K562 (cell line): Measurements from ENCODE around the gene RHEX. TPM values are rescaled to one million over a fixed set of nuclear protein-coding genes. Genes with fewer than 3 reads are reported as not detected.

Source experiments
- ARID2 ChIP-seq: fragments of 450-650 bp; IDR thresholded peaks from 2 replicates; pipeline ENCODE4 v1.6.1; 2017; ENCODE audit warnings: antibody characterized with exemption, mild to moderate bottlenecking
- CHD4 ChIP-seq: fragments of 200-600 bp; sonication (generic); IDR thresholded peaks from 3 replicates; pipeline ENCODE4 v1.6.1; 2012; ENCODE audit warnings: low read depth, mild to moderate bottlenecking, mixed read lengths, low read length, inconsistent platforms; ENCODE audit not compliant: insufficient read depth, insufficient replicate concordance, poor library complexity, severe bottlenecking
- CREBBP ChIP-seq: IDR thresholded peaks from one replicate; pipeline ENCODE4 v1.6.1; 2012; ENCODE audit warnings: low read depth, mild to moderate bottlenecking, control low read depth, inconsistent platforms, low read length
- E2F4 ChIP-seq: sonication (generic); formaldehyde crosslinking; IDR thresholded peaks from 2 replicates; pipeline ENCODE4 v1.8.0; 2022; ENCODE audit warnings: mild to moderate bottlenecking, low read depth, missing genetic modification reagents
- FOXA3 ChIP-seq, 2 experiments: fragments of 450-650 bp in 1 of 2; sonication (generic) in 1 of 2; formaldehyde crosslinking; IDR thresholded peaks in 1 of 2; conservative IDR thresholded peaks in 1 of 2; 2 replicates each; pipeline versions ENCODE4 v1.4.0 to v1.8.0; 2020 to 2022; ENCODE audit warnings: mild to moderate bottlenecking in 2 of 2, missing genetic modification reagents in 1 of 2
- FOXP1 ChIP-seq: sonication (generic); formaldehyde crosslinking; IDR thresholded peaks from 2 replicates; pipeline ENCODE4 v1.8.0; 2022; ENCODE audit warnings: mild to moderate bottlenecking, missing genetic modification reagents
- FOXP4 ChIP-seq: sonication (generic); formaldehyde crosslinking; IDR thresholded peaks from 2 replicates; pipeline ENCODE4 v1.8.0; 2022; ENCODE audit warnings: mild to moderate bottlenecking, missing genetic modification reagents, borderline replicate concordance
- HBP1 ChIP-seq: fragments of 450-650 bp; formaldehyde crosslinking; IDR thresholded peaks from 2 replicates; pipeline ENCODE4 v1.4.0; 2022; ENCODE audit warnings: missing genetic modification characterization
- KDM1A ChIP-seq, 2 experiments: fragments of 450-650 bp; IDR thresholded peaks; 2 replicates each; pipeline ENCODE4 v1.6.1; 2016; ENCODE audit warnings: mild to moderate bottlenecking in 2 of 2
- MCM5 ChIP-seq: fragments of 450-650 bp; IDR thresholded peaks from 2 replicates; pipeline ENCODE4 v1.6.1; 2016; ENCODE audit warnings: low read depth
- MYBL2 ChIP-seq, 2 experiments: fragments of 450-650 bp in 1 of 2; sonication (generic) in 1 of 2; formaldehyde crosslinking in 1 of 2; IDR thresholded peaks; 2 replicates each; pipeline versions ENCODE4 v1.6.1 to v1.8.1; 2017 to 2022; ENCODE audit warnings: borderline replicate concordance in 1 of 2, inconsistent platforms in 1 of 2, low read depth in 1 of 2, mild to moderate bottlenecking in 1 of 2, missing genetic modification reagents in 1 of 2, moderate library complexity in 1 of 2
- NUFIP1 ChIP-seq: fragments of 450-650 bp; IDR thresholded peaks from 2 replicates; pipeline ENCODE4 v1.6.1; 2018; ENCODE audit not compliant: partially characterized antibody
- PHF8 ChIP-seq: fragments of 200-600 bp; sonication (generic); IDR thresholded peaks from 2 replicates; pipeline ENCODE4 v1.6.1; 2012; ENCODE audit warnings: mixed run types, mild to moderate bottlenecking, inconsistent platforms, low read length, moderate library complexity, borderline replicate concordance
- RBM22 ChIP-seq: fragments of 200-400 bp; formaldehyde crosslinking; IDR thresholded peaks from 2 replicates; pipeline ENCODE4 v1.6.1; 2018; ENCODE audit warnings: low read length, low read depth; ENCODE audit not compliant: poor library complexity, severe bottlenecking
- SMARCA5 ChIP-seq: fragments of 450-650 bp; IDR thresholded peaks from 2 replicates; pipeline ENCODE4 v1.6.1; 2016
- SNIP1 ChIP-seq: fragments of 450-650 bp; IDR thresholded peaks from 2 replicates; pipeline ENCODE4 v1.7.1; 2017; ENCODE audit warnings: low read depth, mild to moderate bottlenecking
- SP2 ChIP-seq: IDR thresholded peaks from 2 replicates; pipeline ENCODE4 v1.6.1; 2011; ENCODE audit warnings: mild to moderate bottlenecking, low read depth, low read length, moderate library complexity; ENCODE audit not compliant: poor library complexity, severe bottlenecking; ENCODE audit errors: extremely low read depth
- USF1 ChIP-seq: sonication (generic); formaldehyde crosslinking; IDR thresholded peaks from 2 replicates; pipeline ENCODE4 v1.9.0; 2022; ENCODE audit warnings: mild to moderate bottlenecking, missing genetic modification reagents
- ZNF354B ChIP-seq: fragments of 250-450 bp; sonication (Bioruptor Pico); IDR thresholded peaks from 2 replicates; pipeline ENCODE4 v1.4.0; 2020
- ZNF511 ChIP-seq: sonication (generic); formaldehyde crosslinking; IDR thresholded peaks from 2 replicates; pipeline ENCODE4 v1.8.0; 2022; ENCODE audit warnings: mild to moderate bottlenecking, missing genetic modification reagents
- polyA plus RNA-seq, 8 experiments: library from polyadenylated mRNA; depleted of rRNA in 4 of 8; stranded (reverse) in 5 of 8; unstranded in 3 of 8; fragments of >200 nt; fragmentation: Nextera tagmentation in 2 of 8; fragmentation: Illumina TruSeq in 1 of 8; extraction: Ambion mirVana in 2 of 8; extraction: Trizol in 1 of 8; gene quantifications; 2 replicates each; pipeline versions ENCODE4 v1.2.1 to v1.2.3, GENCODE V29; 2011 to 2014; ENCODE audit warnings: inconsistent platforms in 1 of 8, missing spikeins in 1 of 8
- total RNA-seq, 7 experiments: library from RNA; depleted of rRNA in 6 of 7; stranded (reverse); fragments of >200 nt in 6 of 7; fragmentation: Illumina TruSeq in 2 of 7; extraction: Trizol in 2 of 7; gene quantifications; 2 replicates each; pipeline versions ENCODE4 v1.2.1 to v1.2.3, GENCODE V29; 2011 to 2021; ENCODE audit warnings: low replicate concordance in 1 of 7

The RHEX gene
- total and polyA plus RNA-seq, 9 of the 15 experiments (the other 6 are each of a cell fraction or from before 2014, with no cell fraction given), result not detected

- peak; percentile 6; the same call in 1 of the 2 replicates for TF ChIP-seq HBP1 (CRISPR knock-in tag)
- peak; percentile 82 for TF ChIP-seq CREBBP
- TF ChIP-seq ARID2, result 0 out of 2 replicates have a peak, but pooled peaks have one; percentile 5
- peak; percentile 48 for TF ChIP-seq CHD4
- TF ChIP-seq FOXA3 (CRISPR knock-in tag; conservative IDR thresholded peaks at IDR 0.05 in 1 of 2, IDR thresholded peaks at IDR 0.05 in 1 of 2), result peak in 1 of 2 experiments; percentile 66; a peak in 1 of 4 replicates
- 0 out of 2 replicates have a peak, but pooled peaks have one; percentile 32 for TF ChIP-seq ZNF511 (CRISPR knock-in tag)
- no peak for TF ChIP-seq E2F4 (CRISPR knock-in tag)
- no peak for TF ChIP-seq RBM22
- peak; percentile 9; the same call in 1 of the 2 replicates for TF ChIP-seq MYBL2 (IDR thresholded peaks at IDR 0.05; ENCODE audit: low read depth)
- no peak for TF ChIP-seq MYBL2 (CRISPR knock-in tag; IDR thresholded peaks at IDR 0.05; ENCODE audit: borderline replicate concordance)
- TF ChIP-seq MCM5, result no peak
- no peak for TF ChIP-seq FOXP4 (CRISPR knock-in tag)
- TF ChIP-seq ZNF354B (CRISPR knock-in tag), result no peak
- TF ChIP-seq SNIP1, result 0 out of 2 replicates have a peak, but pooled peaks have one; percentile 6
- peak; percentile 49 for TF ChIP-seq USF1 (CRISPR knock-in tag)
- 0 out of 4 replicates have a peak, but pooled peaks of 1 of the 2 experiments have one; percentile 12 for TF ChIP-seq KDM1A (IDR thresholded peaks at IDR 0.05)
- no peak for TF ChIP-seq SP2
- no peak for TF ChIP-seq SMARCA5
- no peak for TF ChIP-seq PHF8
- no peak for TF ChIP-seq FOXP1 (CRISPR knock-in tag)
- TF ChIP-seq NUFIP1, result no peak
These were observed 48.8 kb upstream of the RHEX start (continued) for GRCh38 chr1:206003854-206004800.
